Transverse colon (tissue), 3 donors: Measurements from ENCODE around the gene SLC38A4.

Source experiments
- CTCF ChIP-seq, 5 experiments: fragments of 200-600 bp in 3 of 5; fragments of 450-650 bp in 2 of 5; sonication (generic) in 3 of 5; IDR thresholded peaks; 1 replicate in 2 of 5; 2 replicates in 3 of 5; pipeline ENCODE4 v1.5.1; 2016 to 2017; ENCODE audit warnings: antibody characterized with exemption in 5 of 5, inconsistent platforms in 3 of 5, mild to moderate bottlenecking in 2 of 5, moderate library complexity in 1 of 5
- POLR2A ChIP-seq: fragments of 450-650 bp; IDR thresholded peaks from one replicate; pipeline ENCODE4 v1.6.1; 2016; ENCODE audit warnings: antibody characterized with exemption, mild to moderate bottlenecking, moderate library complexity

GRCh38 chr12:46743456-46743855, 82.3 kb downstream of the SLC38A4 start:
- TF ChIP-seq POLR2A (no peak), CTCF (IDR thresholded peaks at IDR 0.05) (no peak)
